GM19397 (cell line): ENCODE measurements around the gene MMS22L.
A peak's percentile ranks its signal among the peaks of the same experiment; 100 is the strongest.
"Not testable (repeated sequence)": the region's sequence is repeated elsewhere in the genome, so short reads cannot be mapped to it uniquely, and the experiment has no call there.

Experiments used
- ATAC-seq: cut with Tn5 transposase; IDR thresholded peaks from one replicate; pipeline ENCODE4 v1.9.1; 2021; ENCODE audit warnings: mild to moderate bottlenecking, moderate library complexity; ENCODE audit not compliant: unreplicated experiment

MMS22L gene

DNA sequence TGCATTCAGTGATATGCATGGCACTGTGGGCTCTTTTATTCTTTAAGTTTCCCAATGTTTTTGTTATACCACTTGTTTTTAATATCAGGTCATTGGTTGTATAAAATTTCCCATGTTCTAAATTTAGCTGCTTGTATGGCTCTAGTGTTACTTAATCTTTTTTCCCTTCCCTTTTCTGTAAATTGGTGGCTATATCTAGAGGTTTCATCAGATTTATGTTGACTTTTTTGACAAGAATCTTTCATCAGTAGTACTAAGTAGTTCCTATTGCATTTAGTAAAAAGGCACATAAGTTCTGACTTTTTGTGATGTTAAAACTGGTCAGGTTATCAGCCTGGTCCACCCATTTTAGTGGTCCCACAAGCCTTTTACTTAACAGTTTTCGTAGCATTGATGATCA, 51.1 kb downstream of the MMS22L start:
- ATAC-seq: no peak

- no peak for ATAC-seq
These were observed 60.1 kb downstream of the MMS22L start for GRCh38 chr6:97222903-97223302.

GRCh38 chr6:97218912-97219311, 64.1 kb downstream of the MMS22L start:
- ATAC-seq: no peak

DNA sequence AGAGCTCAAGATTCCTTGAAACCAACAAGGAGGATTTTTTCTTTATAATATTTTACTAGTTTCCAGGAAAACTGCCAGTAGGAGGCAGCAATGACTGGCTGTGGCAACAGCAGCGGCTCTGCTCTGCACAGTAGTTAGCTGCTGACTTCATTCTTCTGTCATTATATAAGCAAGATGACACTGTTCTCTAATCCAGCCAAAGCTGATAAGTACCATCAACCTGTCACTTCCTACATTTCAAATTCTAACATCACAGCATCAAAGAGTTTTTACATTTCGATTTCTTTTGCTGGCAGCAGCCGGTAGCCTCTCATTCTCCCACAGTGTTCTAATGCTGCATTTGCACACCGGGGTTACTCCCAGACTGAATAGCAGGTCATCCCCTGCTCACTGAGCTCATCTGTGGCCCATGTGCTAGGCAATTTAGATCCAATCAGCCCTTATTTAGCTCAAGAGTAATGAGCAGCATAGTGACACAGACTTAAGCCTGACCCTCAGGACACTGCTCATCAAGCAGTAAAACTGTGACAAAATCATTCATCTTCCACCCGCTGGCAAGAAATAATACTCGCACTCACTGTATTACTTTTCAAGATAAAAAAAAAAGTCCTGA, 67.8 kb downstream of the MMS22L start:
- no peak for ATAC-seq

DNA sequence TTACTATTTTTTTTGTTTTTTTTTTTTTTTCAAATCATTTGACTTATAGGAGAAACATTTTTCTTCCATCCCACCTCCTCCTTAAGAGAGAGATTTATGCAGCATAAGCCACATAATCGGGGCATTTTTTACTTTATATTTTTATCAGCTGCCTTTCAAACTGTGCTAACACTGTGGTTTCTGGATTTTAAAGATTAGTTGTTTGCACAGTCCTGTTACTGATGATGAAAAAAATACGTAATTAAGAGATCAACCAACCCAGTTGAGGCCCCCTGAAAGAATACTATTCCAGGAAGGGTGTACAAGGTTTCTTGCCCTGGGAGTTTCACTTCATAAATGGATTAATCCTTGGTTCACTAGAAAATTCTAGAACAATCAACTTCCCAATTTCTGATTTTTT, 68.3 kb downstream of the MMS22L start:
- no peak for ATAC-seq

DNA sequence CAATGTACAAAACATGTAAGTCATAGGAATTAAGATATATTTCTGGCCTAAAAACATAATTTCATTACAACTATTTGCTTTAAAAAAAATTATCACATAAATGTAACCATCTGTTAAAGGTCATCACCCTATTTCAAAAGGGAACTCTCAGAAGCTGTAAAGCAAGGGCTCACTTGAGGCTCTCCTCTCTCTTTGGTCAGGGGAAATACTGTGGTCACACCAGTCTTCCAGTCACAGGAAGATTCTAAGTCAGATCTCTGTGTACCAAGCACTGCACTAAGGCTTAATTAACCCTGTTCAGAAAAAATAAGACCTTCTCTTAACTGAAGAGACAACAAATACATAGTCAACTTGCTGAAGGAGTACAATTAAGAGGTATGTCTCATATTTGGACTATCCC, 75.6 kb downstream of the MMS22L start:
- no peak for ATAC-seq

DNA sequence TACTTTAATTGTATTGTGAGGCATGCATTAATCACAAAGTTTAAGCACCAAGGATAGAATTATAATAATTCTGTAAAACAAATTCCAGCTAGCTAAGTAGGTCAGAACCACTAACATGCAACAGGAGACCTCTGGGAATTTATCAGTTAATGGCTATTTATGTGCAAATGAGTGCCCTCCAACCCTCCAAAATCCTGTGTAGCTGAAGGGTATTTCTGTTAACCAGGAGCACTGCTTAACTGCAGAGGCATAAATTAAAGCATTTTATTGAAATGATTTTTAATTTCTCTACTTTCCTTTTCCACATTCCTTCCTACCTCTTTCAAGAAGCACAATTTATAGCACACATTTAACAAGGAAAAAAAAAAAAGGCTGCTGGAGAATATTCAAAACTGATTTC, 77.0 kb downstream of the MMS22L start:
- no peak for ATAC-seq

DNA sequence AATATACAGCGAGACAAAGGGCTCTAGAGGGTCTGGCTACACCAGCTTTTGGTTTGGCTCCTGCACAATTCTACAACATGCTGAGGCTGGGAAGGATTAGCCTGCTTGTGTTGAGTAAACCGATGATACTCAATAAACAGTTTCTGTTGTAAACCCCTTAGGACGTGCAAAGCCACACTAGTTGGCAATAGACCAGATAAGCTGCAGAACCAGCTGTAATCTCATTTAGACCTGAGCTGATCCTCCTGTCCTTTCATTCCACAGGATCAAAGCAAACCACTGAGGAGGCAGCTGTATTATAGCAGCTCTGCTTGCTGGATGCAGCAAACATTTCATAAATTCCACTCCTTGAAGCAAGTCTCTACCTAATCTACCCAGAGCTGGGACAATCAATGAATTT, 79.7 kb downstream of the MMS22L start:
- no peak for ATAC-seq

GRCh38 chr6:97198046-97198565, 84.9 kb downstream of the MMS22L start:
- no peak for ATAC-seq

DNA sequence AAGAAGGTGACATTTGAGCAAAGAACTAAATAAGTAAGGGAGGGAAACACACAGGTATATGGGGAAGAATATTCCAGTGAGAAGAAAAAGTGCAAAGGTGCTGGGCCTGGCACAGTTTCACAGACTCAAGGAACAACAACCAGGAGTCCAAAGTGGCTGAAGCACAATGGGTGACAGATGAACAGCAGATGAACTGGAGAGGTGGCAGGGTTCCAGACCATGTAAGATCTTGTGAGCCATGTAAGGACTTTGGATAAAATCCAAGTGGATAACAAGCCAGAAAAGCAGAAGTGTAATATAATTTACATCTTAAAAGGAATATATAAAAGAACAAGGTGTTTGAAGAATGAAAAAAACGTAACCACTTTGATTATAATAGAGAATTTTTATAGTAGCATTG, 87.9 kb downstream of the MMS22L start:
- ATAC-seq: no peak

DNA sequence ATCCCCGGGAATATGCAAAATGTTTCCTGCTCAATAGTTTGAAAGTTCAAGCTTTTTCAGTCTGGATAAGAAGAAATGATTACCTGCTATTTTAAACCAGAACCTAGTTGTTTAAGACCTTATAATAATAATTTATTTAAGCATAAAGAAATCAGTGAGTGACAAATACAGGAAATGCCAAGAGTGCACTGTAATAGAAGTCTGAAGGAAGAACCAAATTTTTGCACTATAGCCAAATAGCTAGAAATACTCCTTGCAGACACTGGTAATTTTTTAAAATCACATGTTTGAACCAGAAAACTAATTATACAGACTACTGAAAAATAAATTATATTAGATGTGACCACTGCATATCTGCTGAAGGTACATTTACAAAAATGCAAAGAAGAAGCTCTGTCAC, 93.2 kb downstream of the MMS22L start:
- ATAC-seq: no peak

- ATAC-seq: no peak
These were observed 95.1 kb downstream of the MMS22L start for GRCh38 chr6:97187951-97188350.

- ATAC-seq: peak; percentile 78
These were observed 96.5 kb downstream of the MMS22L start for GRCh38 chr6:97186416-97186999.

DNA sequence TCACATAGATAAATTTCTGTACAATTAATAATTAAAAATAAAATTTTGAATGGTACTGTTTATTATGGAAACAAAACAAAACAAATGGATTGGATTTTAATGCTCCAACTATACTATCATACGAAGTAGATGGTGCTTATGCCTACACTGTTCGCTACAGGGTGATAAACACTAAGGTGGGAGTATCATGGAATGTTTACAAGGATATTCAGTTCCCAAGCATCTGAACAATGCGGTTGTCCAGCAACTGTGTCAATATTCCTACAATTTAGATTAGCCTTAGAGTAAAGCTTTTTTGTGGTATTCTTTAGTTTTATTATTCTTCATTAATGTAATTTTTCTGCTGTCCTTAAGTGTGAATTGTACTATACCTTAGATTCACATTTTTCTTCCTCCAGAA, 105.1 kb downstream of the MMS22L start:
- no peak for ATAC-seq

DNA sequence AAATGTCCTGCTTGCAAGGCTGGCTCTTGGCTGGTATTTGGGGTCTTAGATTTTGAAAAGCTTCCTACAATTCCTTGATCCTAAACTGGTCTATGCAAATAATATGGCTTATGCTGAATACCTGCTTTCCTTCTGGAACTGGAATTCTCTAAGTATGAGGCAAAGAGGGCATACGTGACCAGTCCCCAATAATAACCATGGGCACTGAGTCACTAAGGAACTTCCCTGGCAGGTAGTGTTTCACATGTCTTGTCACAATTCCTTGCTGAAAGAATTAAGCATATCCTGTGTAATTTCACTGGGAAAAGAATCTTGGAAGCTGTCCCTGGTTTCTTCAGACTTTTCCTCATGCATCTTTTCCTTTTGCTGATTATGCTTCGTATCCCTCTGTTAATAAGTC, 106.5 kb downstream of the MMS22L start:
- ATAC-seq: no peak

DNA sequence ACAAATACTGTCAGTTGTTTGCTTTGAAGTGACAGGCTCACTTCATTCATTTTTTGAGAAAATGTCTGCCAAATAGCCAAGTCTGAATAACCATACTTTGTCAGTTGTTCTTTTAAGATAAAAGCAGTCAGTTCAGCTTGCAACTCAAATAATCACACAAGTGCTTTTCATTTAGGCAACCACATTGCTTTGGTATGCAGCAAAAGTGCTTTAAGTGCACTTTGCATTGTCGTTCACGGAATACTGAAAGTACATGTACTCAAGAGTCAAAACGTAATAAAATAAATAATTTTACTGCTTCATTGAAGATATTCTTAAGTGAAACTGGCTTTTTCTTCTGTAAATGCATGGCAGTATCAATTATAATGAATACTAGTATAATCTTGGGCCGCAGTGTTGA, 107.2 kb downstream of the MMS22L start:
- no peak for ATAC-seq

DNA sequence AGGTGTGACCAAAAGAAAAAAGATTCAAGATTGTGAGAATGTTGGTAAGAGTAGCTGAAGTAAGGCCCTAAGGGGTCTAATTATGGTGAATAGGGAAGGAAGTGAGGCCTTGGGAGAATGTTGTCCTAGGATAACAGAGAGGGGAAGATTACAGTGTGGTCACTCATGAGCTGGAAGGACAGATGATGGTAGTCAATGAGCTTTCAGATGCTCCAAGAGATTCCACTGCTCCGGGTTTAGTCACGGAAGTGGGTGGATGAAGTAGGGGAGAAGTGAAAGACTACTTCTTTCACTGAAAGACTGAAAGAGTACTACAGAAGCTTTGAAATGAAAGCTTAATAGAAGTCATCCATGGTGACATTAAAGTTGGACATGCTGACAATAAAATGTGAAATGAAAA, 108.5 kb downstream of the MMS22L start:
- ATAC-seq: no peak

GRCh38 chr6:97160280-97160679, 122.7 kb downstream of the MMS22L start:
- ATAC-seq: no peak

DNA sequence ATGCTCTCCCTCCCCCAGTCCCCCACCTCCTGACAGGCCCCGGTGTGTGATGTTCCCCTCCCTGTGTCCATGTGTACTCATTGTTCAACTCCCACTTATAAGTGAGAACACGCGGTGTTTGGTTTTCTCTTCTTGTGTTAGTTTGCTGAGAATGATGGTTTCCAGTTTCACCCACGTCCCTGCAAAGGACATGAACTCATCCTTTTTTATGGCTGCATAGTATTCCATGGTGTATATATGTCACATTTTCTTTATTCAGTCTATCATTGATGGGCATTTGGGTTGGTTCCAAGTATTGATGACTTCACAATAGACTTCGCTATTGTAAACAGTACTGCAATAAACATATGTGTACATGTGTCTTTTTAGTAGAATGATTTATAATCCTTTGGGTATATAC, 127.6 kb downstream of the MMS22L start:
- not testable (repeated sequence) for ATAC-seq

GRCh38 chr6:97154015-97154414, 129.0 kb downstream of the MMS22L start:
- ATAC-seq: no peak

- ATAC-seq: no peak
These were observed 131.4 kb downstream of the MMS22L start for GRCh38 chr6:97151601-97152000.

DNA sequence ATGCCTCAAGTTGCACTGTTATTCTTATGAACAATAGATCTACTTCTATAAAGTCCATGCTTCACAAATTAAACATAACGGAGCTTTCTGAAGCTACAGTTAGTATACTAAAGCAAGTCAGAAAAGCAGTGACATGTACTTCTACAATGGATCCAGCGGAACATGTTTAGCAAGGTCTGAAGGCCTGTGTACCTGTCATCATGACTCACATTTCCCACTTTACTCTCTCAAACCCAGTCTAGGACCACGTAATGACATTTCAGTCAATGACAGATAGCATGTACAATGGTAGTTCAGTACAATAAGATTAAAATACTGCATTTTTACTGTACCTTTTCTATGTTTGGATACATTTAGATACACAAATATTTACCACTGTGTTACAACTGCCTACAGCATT, 132.1 kb downstream of the MMS22L start:
- no peak for ATAC-seq

DNA sequence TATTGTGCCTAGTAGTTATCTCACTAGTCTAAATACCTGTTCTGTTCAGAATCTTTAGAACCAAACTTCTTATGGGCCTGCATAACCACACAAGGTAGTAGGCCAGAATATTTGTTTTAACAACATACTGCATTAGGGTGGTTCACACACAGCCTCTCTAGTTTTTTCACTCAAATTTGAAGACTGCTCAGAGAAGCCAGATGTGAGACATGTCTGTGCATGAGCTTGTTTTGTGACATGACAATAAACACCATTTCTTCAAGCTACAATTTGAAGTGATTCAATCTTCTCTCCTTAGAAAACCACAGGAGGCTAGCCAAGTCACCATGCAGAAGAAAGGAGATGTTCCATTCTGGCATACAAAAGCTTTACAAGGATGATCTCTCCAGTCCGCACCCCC, 135.6 kb downstream of the MMS22L start:
- ATAC-seq: no peak
